Activated CD8-positive, alpha-beta memory T cell treated with anti-CD3 and anti-CD28 coated beads, Interleukin-2, amount 50 U/mL, for 4 hours (primary cell): Measurements from ENCODE around the gene TTC38.
"Not testable (repeated sequence)": the region's sequence is repeated elsewhere in the genome, so short reads cannot be mapped to it uniquely, and the experiment has no call there.

Experiments
- DNase-seq: peaks from one replicate; pipeline ENCODE4 v3.0.0-alpha.2; 2020

TTC38 gene

DNA sequence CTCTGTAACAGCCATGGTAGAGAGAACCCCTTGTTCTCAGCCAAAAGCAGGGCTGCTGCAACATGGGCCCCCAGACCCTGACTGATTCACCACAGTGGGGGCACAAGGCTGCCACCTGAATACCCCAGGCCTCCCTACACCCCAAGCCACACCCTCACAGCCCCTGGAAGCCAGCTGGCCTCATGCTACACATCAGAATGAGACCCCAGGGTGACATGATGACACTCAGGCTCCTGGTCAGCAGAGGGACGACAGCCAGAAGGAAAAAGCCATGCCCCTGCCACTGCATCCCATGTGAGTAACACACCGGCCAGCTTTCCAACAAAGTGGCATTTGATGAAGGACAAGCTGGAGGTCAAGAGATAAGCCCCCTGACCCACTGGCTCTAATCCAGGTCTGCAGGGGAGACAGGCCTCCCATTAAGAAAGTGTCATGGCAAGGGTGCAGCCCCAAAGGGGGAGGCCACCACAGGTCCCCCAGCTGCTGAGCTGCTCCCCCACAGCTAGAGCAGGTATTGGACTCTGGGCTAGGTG, 20.3 kb upstream of the TTC38 start:
- no peak for DNase-seq

DNA sequence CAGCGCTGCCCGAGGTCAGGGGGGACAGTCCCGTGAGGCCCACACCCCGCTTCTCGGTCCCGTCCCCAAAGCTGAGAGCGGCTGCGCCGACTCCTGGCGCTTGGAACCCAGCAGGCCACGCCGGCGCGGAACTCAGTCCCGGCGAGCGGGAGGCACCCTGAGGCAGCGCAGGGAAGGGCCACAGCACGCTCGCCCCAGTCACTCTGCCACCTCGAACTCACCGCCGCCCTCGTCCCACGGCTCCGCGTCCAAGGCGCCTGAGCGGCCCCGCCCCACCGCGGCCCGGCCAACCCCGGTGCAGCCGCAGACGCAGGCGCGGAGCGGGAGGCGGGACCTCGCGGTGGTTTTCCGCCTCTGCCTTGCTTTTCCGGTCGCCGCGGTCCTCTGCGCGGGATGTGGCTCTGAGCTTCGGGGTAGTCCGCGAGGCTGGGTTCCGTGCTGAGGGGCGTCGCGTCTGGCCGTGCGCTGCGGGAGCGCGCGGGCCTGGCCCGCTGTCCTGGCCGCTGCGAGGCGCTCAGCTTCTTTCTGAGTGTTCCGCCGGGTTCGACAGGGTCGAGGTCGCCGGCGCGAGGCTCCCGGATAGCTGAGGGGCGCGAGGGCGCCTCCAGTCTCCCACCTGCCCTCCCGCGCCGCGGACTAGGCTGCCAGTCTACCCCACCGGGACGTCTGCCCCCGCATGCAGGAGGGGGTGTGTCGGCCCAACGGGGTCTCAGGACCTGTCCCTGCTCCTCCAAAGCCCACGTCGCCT, 17.6 kb upstream of the TTC38 start, which contains the start of gene CDPF1:
Gene CDPF1, minus strand, starts transcription at position 259 of the 748 bp plus-strand sequence. CDS start 2,009 bp downstream, outside the sequence.
- peak; percentile 93 for DNase-seq

DNA sequence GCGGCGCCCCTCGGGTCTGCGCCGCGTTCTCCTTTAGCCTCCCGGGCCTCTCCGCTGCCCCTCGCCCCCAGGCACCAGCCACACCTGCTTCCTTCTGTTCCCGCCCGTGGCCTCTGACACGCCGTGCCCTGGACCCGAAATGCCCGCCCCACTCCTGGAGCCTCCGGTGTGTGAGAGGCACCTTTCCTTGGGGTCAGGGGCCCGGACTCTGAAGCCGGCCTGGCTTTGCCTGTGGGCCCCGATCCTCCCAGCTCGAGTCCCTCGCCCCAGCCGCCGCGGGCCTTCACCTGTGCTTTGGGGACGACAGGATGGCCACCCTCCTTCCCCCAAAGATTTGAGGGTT, 17.1 kb upstream of the TTC38 start:
- DNase-seq = no peak

DNA sequence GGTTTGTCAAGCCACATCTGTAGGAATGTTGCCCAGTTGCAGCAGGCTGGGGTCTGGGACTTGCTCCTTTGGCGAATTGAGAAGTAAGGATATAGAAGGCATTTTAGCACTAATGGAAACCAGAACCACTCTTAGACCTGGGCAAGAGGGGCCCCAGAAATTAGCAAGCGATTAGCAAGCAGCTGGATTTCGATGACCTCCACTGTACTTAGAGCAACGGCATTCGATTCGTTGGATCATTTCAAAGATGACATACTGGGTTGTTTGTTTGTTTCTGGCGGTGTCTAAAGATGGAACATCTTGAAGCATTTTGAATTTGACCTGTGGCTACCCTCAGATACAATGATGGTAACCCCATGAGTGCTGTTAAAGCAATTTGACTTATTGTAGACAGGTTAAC, 16.5 kb upstream of the TTC38 start:
- no peak for DNase-seq

DNA sequence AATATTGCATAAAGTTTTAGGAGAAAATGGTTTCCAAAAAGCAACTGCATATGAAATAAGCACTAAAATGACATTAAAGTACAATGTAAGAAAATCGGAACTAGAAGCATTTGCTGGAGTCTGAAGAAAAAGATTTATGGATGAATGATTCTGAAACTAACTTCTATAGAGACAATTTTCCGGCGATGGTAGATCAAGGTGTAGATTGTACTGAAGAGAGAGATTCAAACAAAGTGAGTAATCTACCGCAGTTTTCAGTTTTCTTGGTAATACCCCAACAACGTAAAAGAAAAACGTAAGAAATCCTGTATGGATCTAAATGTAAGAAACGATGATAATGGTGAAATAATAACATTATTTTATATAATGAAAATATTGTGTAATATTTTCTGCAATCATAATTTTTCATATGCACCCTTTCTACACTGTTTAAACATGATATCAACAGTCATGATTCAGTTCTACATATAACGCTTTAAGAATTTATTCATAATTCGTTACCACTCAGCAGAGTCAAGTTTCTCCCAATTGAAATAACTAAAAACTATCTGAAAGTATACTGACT, 15.9 kb upstream of the TTC38 start:
- no peak for DNase-seq

DNA sequence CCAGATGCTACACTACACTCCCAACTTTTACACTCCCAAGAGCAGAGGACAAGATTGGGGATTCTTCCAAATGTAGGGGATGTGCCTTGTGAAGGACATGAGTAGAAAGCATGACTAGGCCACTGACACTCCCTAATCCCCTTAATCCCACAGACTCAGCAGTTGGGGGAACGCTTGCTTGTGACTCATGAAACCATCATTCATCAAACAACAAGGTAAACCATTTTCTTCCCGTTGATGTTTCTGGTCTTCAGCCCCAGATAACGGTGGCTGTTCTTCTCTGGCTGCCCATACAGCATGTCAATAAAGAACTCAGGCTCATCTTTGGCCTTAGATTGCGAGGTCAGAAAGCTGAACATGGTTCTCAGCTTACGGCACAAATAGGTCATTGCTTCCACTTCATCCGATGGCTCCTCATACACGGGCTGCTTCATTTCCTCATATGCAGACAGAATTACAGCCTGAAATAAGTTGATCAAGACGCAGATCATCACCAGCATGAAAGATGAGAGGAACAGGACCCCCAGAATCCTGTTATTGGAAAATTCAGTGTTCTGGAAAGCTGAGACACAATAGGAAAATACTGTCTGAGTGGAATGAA, 11.3 kb upstream of the TTC38 start:
- no peak for DNase-seq

DNA sequence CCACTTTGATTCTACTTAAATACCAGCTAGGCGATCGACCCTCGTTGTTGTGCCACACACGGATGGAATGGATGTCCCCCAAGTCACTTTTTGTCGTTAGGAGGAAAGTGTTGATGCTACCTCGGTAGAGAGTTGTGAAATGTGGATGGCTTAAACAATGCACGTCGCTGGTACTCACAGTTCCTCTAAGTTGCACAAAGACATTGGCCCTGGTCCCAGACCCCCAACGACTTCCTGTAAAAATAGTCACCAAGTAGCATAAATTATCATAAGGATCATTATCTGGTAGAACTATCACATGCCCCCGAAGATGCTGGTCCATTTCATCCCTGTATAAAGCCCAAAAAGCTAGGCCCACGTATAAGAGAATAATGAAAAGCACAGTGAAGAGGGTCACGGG, 8.4 kb upstream of the TTC38 start:
- no peak for DNase-seq

DNA sequence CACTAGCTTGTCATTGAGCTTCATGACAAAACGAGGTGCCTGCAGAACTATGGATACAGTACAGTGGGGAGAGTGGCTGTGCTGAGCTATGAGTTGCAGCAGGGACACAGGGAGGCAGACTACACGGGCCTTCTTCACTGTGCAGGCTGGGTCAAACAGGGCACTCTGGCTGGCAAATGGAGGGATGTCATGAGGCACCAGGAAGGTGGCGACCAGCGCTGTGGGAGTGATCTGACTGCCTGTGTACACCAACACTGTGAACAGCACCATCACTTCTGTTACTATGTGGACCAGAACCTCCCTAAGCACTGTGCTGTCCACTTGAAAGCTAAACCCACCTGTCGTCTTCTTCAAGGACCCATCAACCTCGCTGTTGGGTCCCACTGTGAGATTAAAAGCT, 7.8 kb upstream of the TTC38 start:
- no peak for DNase-seq

DNA sequence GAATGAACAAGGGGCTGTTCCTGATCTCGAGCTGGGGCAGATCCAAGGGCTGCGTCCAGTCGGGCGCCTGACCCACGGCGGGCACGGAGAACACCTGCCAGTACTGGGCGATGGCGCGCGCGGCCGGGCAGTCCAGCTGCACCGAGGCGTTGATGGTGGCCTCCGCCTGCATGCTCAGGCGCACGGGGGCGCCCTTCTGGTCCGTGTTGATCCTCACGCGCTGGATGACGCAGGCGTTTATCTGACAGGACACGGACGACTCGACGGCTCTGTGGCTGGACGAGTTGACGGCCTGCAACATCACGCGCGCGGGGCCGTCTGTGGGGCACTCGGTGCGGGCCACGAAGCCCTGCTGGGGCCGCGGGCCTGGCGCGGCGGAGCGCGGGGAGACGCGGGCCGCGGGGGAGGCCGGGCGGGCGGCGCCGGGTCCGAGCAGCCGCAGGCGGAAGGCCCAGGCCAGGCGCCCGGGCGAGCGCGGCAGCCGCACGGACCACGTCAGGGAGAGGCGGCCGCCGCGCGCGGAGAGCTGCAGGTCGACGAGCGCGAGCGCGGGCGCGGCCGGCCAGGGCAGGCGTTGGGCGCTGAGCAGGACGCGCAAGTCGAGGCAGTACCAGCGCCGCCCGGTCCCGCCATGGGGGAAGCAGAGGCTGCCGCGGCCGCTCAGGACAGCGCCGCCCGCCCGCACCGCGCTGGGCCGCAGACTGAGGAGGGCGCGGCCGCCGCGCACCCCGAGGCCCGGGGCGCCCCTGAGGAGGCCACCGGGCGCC, 5.2 kb upstream of the TTC38 start:
- DNase-seq = peak; percentile 36

DNA sequence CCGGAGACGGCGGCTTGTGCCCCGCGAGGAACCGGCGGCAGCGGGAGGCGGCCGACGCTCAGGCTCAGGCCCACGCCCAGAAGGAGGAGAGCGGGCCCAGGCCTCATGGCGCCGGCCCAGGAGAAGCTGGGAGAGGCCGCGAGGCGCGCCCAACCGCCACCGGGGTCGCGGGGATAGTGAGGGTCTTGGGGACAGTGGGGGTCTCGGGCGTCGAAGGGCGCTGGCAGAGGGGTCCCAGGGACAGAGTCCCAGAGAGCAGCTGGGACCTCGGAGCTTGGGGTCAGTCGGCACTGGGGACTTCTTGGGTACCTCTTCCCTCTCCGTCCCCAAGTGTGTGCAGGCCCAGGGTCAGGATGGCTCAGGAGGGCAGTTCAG, 4.6 kb upstream of the TTC38 start, which contains the start of gene PKDREJ:
Gene PKDREJ, minus strand, starts transcription at position 128 of the 375 bp plus-strand sequence. Its CDS starts 21 bp downstream, at position 107.
- DNase-seq = no peak

DNA sequence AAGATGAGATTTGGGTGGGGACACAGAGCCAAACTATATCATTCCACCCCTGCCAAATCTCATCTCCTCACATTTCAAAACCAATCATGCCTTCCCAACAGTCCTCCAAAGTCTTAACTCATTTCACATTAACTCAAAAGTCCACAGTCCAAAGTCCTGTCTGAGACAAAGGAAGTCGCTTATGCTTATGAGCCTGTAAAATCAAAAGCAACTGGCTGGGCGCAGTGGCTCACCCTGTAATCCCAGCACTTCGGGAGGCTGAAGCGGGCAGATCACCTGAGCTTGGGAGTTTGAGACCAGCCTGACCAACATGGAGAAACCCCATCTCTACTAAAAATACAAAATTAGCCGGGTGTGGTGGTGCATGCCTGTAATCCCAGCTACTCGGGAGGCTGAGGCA, 3.3 kb upstream of the TTC38 start:
- DNase-seq = not testable (repeated sequence)

DNA sequence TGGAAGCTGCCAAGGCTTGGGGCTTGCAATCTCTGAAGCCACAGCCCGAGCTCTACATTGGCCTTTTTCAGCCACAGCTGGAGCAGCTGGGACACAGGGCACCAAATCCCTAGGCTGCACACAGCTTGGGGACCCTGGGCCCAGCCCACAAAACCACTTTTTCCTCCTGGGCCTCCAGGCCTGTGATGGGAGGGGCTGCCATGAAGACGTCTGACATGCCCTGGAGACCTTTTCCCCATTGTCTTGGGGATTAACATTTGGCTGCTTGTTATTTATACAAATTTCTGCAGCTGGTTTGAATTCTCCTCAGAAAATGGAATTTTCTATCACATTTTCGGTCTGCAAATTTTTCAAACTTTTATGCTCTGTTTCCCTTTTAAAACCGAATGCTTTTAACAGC, 2.2 kb upstream of the TTC38 start:
- not testable (repeated sequence) for DNase-seq

DNA sequence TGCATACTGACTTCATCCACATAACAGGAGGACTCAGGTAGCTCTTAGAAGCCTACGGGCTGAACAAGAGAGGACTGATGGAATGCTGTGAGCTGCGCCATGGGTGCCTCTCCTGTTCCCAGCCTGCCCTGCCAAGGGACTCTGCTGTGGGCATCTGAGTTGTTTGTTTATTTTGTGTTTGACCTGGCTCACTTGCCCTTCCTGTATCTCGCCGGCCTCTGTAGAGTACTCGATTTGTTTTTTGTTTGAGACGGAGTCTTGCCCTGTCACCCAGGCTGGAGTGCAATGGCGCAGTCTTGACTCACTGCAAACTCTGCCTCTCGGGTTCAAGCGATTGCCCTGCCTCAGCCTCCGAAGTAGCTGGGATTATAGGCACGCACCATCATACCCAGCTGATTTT, 1.8 kb downstream of the TTC38 start:
- DNase-seq = no peak

DNA sequence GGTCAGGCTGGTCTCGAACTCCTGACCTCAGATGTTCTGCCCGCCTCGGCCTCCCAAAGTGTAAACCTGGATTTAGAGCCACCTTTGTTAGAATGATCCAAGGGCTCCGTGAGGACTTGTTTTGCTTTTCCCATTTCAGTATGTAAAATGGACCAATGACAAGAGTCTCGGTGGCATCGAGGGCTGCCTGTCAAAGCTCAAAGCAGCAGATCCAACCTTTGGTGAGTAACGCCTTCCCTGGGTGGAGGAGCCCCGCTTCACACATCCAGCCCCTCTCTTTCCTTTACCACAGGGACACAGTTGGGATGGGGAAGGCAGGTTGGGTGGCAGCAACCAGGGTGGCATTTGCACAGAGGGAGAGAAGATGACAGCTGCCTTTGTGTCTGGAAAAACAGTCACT, 4.4 kb downstream of the TTC38 start:
- DNase-seq = no peak

DNA sequence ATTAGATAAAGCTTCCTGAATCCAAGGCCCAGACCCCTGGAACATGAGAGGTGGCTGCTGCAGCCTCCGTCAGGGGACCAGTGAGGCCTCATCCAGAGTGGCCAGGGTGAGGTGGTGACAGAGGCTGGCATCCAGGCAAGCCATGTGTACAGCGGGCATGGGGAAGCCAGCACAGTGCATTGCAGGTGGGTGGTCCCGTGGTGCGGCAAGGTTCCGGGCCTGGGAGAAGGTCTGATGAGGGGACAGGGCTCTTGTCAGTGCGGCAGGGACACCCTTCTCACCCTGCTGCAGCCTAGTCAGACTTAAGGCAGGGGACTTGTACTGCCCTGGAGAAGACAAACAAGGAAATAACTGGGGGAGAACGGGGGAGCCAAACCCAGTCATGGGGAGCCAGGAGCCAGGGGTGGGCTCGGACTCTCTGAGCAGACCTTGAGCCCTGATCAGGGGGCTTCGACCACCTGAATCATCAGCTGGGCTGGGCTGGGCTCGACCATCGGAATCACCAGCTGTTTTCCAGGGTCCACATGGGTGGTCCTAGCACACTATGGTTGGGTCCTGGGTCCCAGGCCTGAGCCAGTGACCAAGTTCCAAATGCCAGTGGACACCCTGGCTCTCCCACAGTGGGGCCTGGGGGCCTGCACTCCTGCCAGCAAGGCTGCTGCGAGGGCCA, 5.1 kb downstream of the TTC38 start:
- no peak for DNase-seq

DNA sequence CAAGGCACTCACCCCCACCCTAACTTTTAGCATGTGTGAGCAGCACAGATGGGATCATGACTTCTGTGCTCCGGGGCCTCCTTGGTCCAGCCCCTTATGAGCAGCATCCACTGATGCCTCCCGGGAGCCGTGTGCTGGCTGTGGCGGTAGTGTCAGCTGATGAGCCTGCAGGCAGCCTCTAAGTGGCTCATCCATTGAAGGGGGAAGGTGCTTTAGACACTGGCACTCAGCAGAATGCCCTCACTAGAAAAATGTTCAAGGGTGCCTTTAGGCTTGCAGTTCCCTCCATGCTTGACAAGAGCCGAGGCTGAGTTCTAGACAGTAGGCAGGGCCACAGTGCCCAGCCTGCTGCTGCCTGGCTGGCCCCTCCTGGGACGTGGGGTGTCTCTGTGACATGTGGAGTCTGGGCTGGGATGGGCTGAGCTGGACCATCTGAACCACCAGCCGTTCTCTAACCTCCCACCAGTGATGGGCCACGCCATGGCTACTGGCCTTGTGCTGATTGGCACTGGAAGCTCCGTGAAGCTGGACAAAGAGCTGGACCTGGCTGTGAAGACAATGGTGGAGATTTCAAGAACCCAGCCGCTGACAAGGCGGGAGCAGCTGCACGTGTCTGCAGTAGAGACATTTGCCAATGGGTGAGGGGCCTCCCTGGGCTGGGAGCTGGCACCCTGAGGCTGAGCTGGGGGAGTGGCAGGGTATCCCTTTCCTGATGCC, 5.8 kb downstream of the TTC38 start:
- DNase-seq = no peak

DNA sequence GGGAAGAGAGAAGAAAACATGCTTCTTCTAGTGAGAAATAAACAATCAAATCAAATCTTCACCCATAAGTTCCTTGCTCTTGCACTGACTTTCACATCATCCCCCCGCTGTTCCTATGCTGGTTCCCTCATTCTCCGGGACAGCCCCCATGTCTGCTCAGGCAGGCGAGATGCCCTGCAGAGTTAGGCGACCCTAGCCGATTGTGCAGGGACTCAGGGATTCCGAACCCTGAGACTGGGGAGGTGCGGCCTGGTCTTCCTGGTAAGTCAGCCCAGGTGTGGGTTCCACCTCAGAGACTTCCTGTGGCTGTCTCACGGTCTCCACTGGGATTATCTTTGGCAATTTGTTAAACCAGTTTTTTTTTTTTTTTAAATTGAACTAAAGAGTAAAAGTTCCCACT, 6.6 kb downstream of the TTC38 start:
- DNase-seq = no peak

DNA sequence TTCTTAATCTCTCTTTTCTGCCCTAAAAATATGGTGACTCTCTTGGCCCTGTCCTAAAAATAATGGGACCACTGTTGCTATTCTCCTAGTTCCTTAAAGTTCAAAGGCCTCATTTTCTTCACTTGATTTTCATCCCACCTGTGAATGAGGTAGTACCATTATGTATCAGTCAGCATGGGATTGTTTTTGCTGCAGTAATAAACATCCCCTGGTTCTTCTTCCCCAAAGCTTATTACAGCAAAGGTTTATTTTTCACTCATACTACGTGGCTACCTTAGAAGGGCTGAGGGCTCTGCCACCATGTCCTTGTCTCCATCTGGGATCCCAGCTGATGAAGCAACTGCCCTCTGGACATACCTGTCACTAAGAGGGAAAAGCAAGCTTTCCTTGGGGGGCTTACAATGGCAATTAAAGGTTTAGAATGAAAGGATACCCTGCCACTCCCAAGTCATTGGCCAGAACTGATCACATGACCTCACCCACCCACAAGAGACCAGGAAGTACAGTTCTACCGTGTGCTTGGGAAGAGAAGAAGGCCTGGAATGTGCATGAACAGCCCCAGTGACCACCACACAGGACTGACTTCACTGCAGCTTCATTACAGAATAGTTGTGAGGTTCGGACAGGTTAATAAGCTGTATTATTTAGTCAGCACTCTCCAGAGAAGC, 7.8 kb downstream of the TTC38 start:
- DNase-seq = no peak

DNA sequence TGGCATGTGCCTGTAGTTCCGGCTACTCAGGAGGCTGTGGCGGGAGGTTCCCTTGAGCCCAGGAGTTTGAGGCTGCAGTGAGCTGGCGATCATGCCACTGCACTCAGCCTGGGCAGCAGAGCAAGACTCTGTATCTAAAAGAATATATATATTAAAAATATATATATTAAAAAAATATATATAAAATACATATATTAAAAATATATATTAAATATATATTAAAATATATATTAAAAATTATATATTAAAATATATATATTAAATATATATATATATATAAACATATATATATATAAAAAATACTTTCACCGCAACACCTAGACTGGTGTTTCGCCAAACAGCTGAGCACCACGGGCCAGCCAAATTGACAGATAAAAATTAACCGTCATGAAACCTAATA, 8.8 kb downstream of the TTC38 start:
- DNase-seq = no peak

DNA sequence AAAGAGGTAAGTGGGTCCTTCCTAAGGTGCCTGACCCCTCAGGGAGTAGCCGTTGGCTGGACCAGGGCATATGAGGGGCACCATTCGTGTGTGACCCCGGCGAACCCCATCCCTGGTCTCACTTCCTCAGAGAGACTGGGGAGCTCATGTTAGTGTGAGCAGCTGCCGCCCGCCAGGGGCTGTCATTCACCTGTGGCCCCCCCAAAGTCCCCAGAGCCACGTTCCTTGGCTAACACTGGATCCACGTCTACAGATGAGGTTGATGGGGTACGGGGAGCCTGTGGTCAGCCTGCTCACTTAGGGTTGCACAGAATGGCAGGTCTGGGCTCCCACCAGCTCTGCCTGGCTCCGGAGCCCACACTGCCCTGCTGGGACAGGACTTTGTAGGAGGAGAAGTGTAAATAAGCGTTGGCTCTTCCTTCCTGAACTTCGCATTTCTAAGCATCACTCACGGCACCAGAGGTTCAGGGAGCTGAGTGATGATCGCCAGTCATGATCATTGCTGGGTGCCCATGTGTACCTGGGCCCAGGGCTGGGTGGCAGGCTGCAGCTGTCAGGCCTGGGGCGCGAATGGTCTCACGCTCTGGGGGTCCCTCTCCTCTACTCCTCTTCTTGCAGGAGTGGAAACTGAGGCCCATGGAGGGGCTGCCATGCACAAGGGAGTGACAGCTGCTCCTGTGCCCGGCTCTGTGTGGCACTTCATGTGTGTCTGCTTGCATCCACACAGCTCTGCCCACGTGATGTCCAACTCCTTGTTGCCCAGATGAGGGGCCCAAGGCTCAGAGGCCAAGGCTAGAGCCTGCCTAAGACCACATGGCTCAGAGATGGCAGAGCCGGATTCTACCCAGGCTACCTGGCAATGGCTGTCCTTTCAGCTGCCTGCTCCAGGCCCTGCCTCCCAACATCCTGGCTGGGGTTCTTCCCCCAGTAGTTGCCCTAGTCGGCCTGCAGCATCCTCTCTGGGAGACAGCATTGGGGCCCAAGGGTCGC, 11.1 kb downstream of the TTC38 start:
- DNase-seq = no peak
